Stromal cell of bone marrow (primary cell): Measurements from ENCODE around the gene PDGFA.

ENCODE experiments used
- DNase-seq: peaks from one replicate; pipeline ENCODE4 v3.0.0-alpha.2; 2012; ENCODE audit warnings: low read depth

The PDGFA gene

GRCh38 chr7:472640-472957 lies 47.0 kb downstream of the PDGFA start:
- DNase-seq = no peak

- DNase-seq = peak; percentile 86
These were observed 47.6 kb downstream of the PDGFA start for GRCh38 chr7:471866-472639.

- no peak for DNase-seq
These were observed 48.3 kb downstream of the PDGFA start for GRCh38 chr7:471191-471865.

GRCh38 chr7:469563-469961 lies 50.1 kb downstream of the PDGFA start:
- no peak for DNase-seq

- peak; percentile 74 for DNase-seq
These were observed 50.7 kb downstream of the PDGFA start for GRCh38 chr7:468681-469562.

GRCh38 chr7:467856-468545 lies 51.6 kb downstream of the PDGFA start:
- no peak for DNase-seq

- DNase-seq = no peak
These were observed 52.2 kb downstream of the PDGFA start for GRCh38 chr7:467393-467828.

- DNase-seq = no peak
These were observed 53.0 kb downstream of the PDGFA start for GRCh38 chr7:466465-467191.

- DNase-seq = no peak
These were observed 53.8 kb downstream of the PDGFA start for GRCh38 chr7:465710-466400.

- DNase-seq = no peak
These were observed 54.9 kb downstream of the PDGFA start for GRCh38 chr7:464454-465401.

GRCh38 chr7:463817-464453 lies 55.7 kb downstream of the PDGFA start:
- DNase-seq = no peak

- DNase-seq = no peak
These were observed 56.3 kb downstream of the PDGFA start for GRCh38 chr7:463362-463781.

GRCh38 chr7:462173-463103 lies 57.2 kb downstream of the PDGFA start:
- no peak for DNase-seq

GRCh38 chr7:461453-462172 lies 58.0 kb downstream of the PDGFA start:
- no peak for DNase-seq

GRCh38 chr7:461117-461452 lies 58.6 kb downstream of the PDGFA start:
- no peak for DNase-seq

- DNase-seq = peak; percentile 54
These were observed 59.1 kb downstream of the PDGFA start for GRCh38 chr7:460374-461116.
